ENCODE results near the gene KCNMB2. TPM values are rescaled to one million over a fixed set of nuclear protein-coding genes. Genes with fewer than 3 reads are reported as not detected.

The KCNMB2 gene
- total RNA-seq, 1 donor: 1.1 TPM

DNA sequence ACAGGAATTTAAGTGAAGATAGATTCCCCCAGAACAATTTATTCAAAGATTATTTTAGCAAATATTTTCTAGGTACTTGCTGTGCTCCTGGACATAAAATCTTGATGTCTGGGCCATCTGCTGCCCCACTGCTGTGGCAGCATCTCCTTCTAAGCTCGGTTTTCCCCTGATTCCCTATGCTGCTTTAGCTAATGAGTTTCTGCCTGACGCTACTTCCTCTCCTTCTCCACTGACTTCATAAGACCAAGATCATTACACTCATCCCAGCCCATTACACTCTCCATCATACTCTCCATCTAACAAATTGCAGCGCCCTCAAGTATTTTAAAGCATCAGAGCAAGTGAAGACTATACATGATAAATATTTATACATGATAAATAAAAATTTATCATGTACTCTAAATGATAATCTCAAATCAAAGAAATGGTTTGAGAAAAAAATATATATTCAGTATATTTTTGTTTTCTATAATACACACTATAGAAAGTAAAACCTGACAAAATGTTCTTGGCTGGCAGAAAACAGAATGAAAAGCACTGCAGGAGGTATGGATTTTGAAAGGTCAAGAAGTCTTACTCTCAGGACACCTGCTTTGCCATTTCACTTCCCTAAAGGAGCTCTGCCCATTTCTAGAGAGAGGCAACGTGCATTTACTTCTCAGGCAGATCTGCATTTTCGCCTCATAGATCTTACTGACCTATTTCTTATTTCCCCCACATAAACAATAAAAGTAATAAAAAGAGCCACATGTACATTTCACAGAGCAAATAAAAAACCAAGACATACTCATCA lies 232.0 kb downstream of the KCNMB2 start:
- Histone ChIP-seq H3K27ac (ENCODE audit: low read depth, low read length) (no peak overlapping the region), H4K20me1 (ENCODE audit: insufficient read depth, low read length) (no peaks in the 10 kb centered on the region), H3K4me1 (ENCODE audit: insufficient read depth, low read length) (no peaks in the 10 kb centered on the region), H3K4me3 (ENCODE audit: insufficient read depth, low read length) (no peak overlapping the region), H3K9me3 (ENCODE audit: low read depth, low read length) (no peaks in the 10 kb centered on the region), H2AFZ (ENCODE audit: low read length) (no peak overlapping the region), H3K27me3 (ENCODE audit: insufficient read depth, low read length) (no peaks in the 10 kb centered on the region), H3K79me2 (ENCODE audit: insufficient read depth, low read length) (no peaks in the 10 kb centered on the region), H3K36me3 (ENCODE audit: insufficient read depth, low read length) (no peaks in the 10 kb centered on the region), H3K4me2 (ENCODE audit: insufficient read depth, low read length) (no peak overlapping the region)
- DNase-seq (ENCODE audit: insufficient read length, low spot score, missing footprints): no peak
- TF ChIP-seq, protein P1, sequence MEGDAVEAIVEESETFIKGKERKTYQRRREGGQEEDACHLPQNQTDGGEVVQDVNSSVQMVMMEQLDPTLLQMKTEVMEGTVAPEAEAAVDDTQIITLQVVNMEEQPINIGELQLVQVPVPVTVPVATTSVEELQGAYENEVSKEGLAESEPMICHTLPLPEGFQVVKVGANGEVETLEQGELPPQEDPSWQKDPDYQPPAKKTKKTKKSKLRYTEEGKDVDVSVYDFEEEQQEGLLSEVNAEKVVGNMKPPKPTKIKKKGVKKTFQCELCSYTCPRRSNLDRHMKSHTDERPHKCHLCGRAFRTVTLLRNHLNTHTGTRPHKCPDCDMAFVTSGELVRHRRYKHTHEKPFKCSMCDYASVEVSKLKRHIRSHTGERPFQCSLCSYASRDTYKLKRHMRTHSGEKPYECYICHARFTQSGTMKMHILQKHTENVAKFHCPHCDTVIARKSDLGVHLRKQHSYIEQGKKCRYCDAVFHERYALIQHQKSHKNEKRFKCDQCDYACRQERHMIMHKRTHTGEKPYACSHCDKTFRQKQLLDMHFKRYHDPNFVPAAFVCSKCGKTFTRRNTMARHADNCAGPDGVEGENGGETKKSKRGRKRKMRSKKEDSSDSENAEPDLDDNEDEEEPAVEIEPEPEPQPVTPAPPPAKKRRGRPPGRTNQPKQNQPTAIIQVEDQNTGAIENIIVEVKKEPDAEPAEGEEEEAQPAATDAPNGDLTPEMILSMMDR (IDR thresholded peaks at IDR 0.05; ENCODE audit: extremely low read depth, low read depth, low read length): no peak

- no peak overlapping the region for H3K27ac ChIP-seq (ENCODE audit: low read depth, low read length)
- no peaks in the 10 kb centered on the region for H3K36me3 ChIP-seq (ENCODE audit: insufficient read depth, low read length)
- DNase-seq (ENCODE audit: insufficient read length, low spot score, missing footprints): no peak
- no peak overlapping the region for H3K4me2 ChIP-seq (ENCODE audit: insufficient read depth, low read length)
- H3K9me3 ChIP-seq (ENCODE audit: low read depth, low read length): no peaks in the 10 kb centered on the region
- no peaks in the 10 kb centered on the region for H3K27me3 ChIP-seq (ENCODE audit: insufficient read depth, low read length)
- H3K79me2 ChIP-seq (ENCODE audit: insufficient read depth, low read length): no peaks in the 10 kb centered on the region
- TF ChIP-seq, protein P1 (IDR thresholded peaks at IDR 0.05; ENCODE audit: extremely low read depth, low read depth, low read length): no peak
- no peaks in the 10 kb centered on the region for H3K4me1 ChIP-seq (ENCODE audit: insufficient read depth, low read length)
- H4K20me1 ChIP-seq (ENCODE audit: insufficient read depth, low read length): no peaks in the 10 kb centered on the region
- H2AFZ ChIP-seq (ENCODE audit: low read length): no peak overlapping the region
- H3K4me3 ChIP-seq (ENCODE audit: insufficient read depth, low read length): no peak overlapping the region
These were observed 235.3 kb downstream of the KCNMB2 start for GRCh38 chr3:178771511-178771910.

DNA sequence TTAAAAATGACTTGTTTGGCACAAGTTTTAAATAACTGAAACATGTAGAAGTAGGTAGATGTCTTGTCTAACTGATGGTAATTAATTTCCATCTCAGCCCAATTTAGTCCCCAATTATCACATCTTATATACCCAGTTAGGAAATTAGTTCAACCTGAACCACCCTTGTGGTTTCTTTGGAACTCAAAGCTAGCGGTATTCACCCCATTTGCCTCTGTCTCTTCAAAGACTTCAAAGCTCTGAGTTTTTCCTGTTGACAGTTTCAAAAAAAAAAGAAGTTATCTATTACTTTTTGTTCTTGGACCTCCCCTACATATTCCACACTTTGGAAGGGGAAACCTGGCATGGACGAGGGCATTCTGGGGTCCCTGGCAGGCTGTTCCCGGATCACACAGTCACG lies 236.5 kb downstream of the KCNMB2 start:
- DNase-seq (ENCODE audit: insufficient read length, low spot score, missing footprints): no peak

DNA sequence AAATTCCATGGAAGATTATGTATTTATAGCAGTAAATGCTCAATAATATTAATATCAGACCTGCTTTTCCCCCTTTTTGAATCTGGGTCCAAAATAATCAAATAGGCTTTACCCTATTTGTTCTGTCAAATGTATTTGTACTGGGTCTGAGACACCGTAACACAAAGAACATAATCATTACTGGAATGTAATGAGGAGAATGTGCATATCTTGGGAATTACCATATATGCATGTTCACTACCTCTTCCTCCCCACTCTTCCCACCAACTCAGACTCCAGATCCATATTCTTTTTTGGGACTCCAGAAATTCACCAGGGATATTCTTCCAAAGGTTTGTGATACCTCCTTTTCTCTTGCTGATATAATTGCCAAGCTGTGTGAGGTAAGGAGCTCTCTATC lies 237.1 kb downstream of the KCNMB2 start:
- Histone ChIP-seq H3K27ac (ENCODE audit: low read depth, low read length) (no peak overlapping the region), H3K27me3 (ENCODE audit: insufficient read depth, low read length) (no peaks in the 10 kb centered on the region), H4K20me1 (ENCODE audit: insufficient read depth, low read length) (no peaks in the 10 kb centered on the region), H3K4me2 (ENCODE audit: insufficient read depth, low read length) (no peak overlapping the region), H3K9me3 (ENCODE audit: low read depth, low read length) (no peaks in the 10 kb centered on the region), H3K4me1 (ENCODE audit: insufficient read depth, low read length) (peaks cover 3% of the 10 kb centered on the region), H3K4me3 (ENCODE audit: insufficient read depth, low read length) (no peak overlapping the region), H3K36me3 (ENCODE audit: insufficient read depth, low read length) (no peaks in the 10 kb centered on the region), H3K79me2 (ENCODE audit: insufficient read depth, low read length) (no peaks in the 10 kb centered on the region), H2AFZ (ENCODE audit: low read length) (no peak overlapping the region)
- no peak for DNase-seq (ENCODE audit: insufficient read length, low spot score, missing footprints)
- TF ChIP-seq, protein P1 (IDR thresholded peaks at IDR 0.05; ENCODE audit: extremely low read depth, low read depth, low read length): no peak

More for the DNA sequence above, 236.5 kb downstream of the KCNMB2 start:
- TF ChIP-seq, protein P1 (IDR thresholded peaks at IDR 0.05; ENCODE audit: extremely low read depth, low read depth, low read length): no peak
- Histone ChIP-seq H3K9me3 (ENCODE audit: low read depth, low read length) (no peaks in the 10 kb centered on the region), H3K27ac (ENCODE audit: low read depth, low read length) (no peak overlapping the region), H3K4me1 (ENCODE audit: insufficient read depth, low read length) (no peaks in the 10 kb centered on the region), H3K79me2 (ENCODE audit: insufficient read depth, low read length) (no peaks in the 10 kb centered on the region), H2AFZ (ENCODE audit: low read length) (no peak overlapping the region), H4K20me1 (ENCODE audit: insufficient read depth, low read length) (no peaks in the 10 kb centered on the region), H3K36me3 (ENCODE audit: insufficient read depth, low read length) (no peaks in the 10 kb centered on the region), H3K27me3 (ENCODE audit: insufficient read depth, low read length) (no peaks in the 10 kb centered on the region), H3K4me3 (ENCODE audit: insufficient read depth, low read length) (no peak overlapping the region), H3K4me2 (ENCODE audit: insufficient read depth, low read length) (no peak overlapping the region)
